ENCODE results near the gene CRIM1. TPM values are rescaled to one million over a fixed set of nuclear protein-coding genes. Genes with fewer than 3 reads are reported as not detected.
A peak's percentile ranks its signal among the peaks of the same experiment; 100 is the strongest.

CRIM1 gene
- total RNA-seq, 1 donor from 2014 or later, result 61.8 TPM

GRCh38 chr2:36367486-36367885, 11.9 kb downstream of the CRIM1 start:
- H3K27ac Mint-ChIP-seq, result peak overlapping the region; percentile 89
- H3K36me3 Mint-ChIP-seq, result no peaks in the 10 kb centered on the region
- no peaks in the 10 kb centered on the region for H3K27me3 Mint-ChIP-seq (ENCODE audit: low read depth)
- no peak for TF ChIP-seq CTCF (IDR thresholded peaks at IDR 0.05; ENCODE audit: unreplicated experiment)
- no peaks in the 10 kb centered on the region for H3K9me3 Mint-ChIP-seq
- DNase-seq (ENCODE audit: low spot score in 2 of 2, unreplicated experiment in 2 of 2), result no peak
- no peak overlapping the region for H3K4me3 Mint-ChIP-seq
- H3K4me1 Mint-ChIP-seq, result peaks cover 84% of the 10 kb centered on the region

- H3K27me3 Mint-ChIP-seq (ENCODE audit: low read depth), result no peaks in the 10 kb centered on the region
- TF ChIP-seq CTCF (IDR thresholded peaks at IDR 0.05; ENCODE audit: unreplicated experiment), result no peak
- H3K36me3 Mint-ChIP-seq, result no peaks in the 10 kb centered on the region
- no peak for DNase-seq (ENCODE audit: low spot score in 2 of 2, unreplicated experiment in 2 of 2)
- peaks cover 84% of the 10 kb centered on the region for H3K4me1 Mint-ChIP-seq
- no peak overlapping the region for H3K4me3 Mint-ChIP-seq
- H3K27ac Mint-ChIP-seq, result peak overlapping the region; percentile 89
- H3K9me3 Mint-ChIP-seq, result no peaks in the 10 kb centered on the region
These were observed 12.3 kb downstream of the CRIM1 start for GRCh38 chr2:36367895-36368353.

GRCh38 chr2:36368438-36368837, 12.9 kb downstream of the CRIM1 start:
- H3K27me3 Mint-ChIP-seq (ENCODE audit: low read depth), result no peaks in the 10 kb centered on the region
- peaks cover 87% of the 10 kb centered on the region for H3K4me1 Mint-ChIP-seq
- no peak overlapping the region for H3K4me3 Mint-ChIP-seq
- no peaks in the 10 kb centered on the region for H3K9me3 Mint-ChIP-seq
- TF ChIP-seq CTCF (IDR thresholded peaks at IDR 0.05; ENCODE audit: unreplicated experiment), result no peak
- no peak for DNase-seq (ENCODE audit: low spot score in 2 of 2, unreplicated experiment in 2 of 2)
- H3K27ac Mint-ChIP-seq, result peak overlapping the region; percentile 89
- H3K36me3 Mint-ChIP-seq, result no peaks in the 10 kb centered on the region

GRCh38 chr2:36369163-36369562, 13.6 kb downstream of the CRIM1 start:
- no peaks in the 10 kb centered on the region for H3K36me3 Mint-ChIP-seq
- peak overlapping the region; percentile 89 for H3K27ac Mint-ChIP-seq
- no peak for TF ChIP-seq CTCF (IDR thresholded peaks at IDR 0.05; ENCODE audit: unreplicated experiment)
- DNase-seq (ENCODE audit: low spot score in 2 of 2, unreplicated experiment in 2 of 2), result no peak
- peaks cover 88% of the 10 kb centered on the region for H3K4me1 Mint-ChIP-seq
- no peak overlapping the region for H3K4me3 Mint-ChIP-seq
- no peaks in the 10 kb centered on the region for H3K9me3 Mint-ChIP-seq
- no peaks in the 10 kb centered on the region for H3K27me3 Mint-ChIP-seq (ENCODE audit: low read depth)

GRCh38 chr2:36369716-36370115, 14.1 kb downstream of the CRIM1 start:
- no peak for TF ChIP-seq CTCF (IDR thresholded peaks at IDR 0.05; ENCODE audit: unreplicated experiment)
- Mint-ChIP-seq H3K27me3 (ENCODE audit: low read depth) (no peaks in the 10 kb centered on the region), H3K4me1 (peaks cover 90% of the 10 kb centered on the region), H3K27ac (peak overlapping the region; percentile 89), H3K36me3 (no peaks in the 10 kb centered on the region), H3K4me3 (no peak overlapping the region), H3K9me3 (no peaks in the 10 kb centered on the region)
- no peak for DNase-seq (ENCODE audit: low spot score in 2 of 2, unreplicated experiment in 2 of 2)

GRCh38 chr2:36370281-36370680, 14.7 kb downstream of the CRIM1 start:
- H3K27me3 Mint-ChIP-seq (ENCODE audit: low read depth), result no peaks in the 10 kb centered on the region
- TF ChIP-seq CTCF (IDR thresholded peaks at IDR 0.05; ENCODE audit: unreplicated experiment), result no peak
- peak overlapping the region; percentile 89 for H3K27ac Mint-ChIP-seq
- DNase-seq (ENCODE audit: low spot score in 2 of 2, unreplicated experiment in 2 of 2), result no peak
- peaks cover 88% of the 10 kb centered on the region for H3K4me1 Mint-ChIP-seq
- no peak overlapping the region for H3K4me3 Mint-ChIP-seq
- no peaks in the 10 kb centered on the region for H3K36me3 Mint-ChIP-seq
- H3K9me3 Mint-ChIP-seq, result no peaks in the 10 kb centered on the region
